Upper lobe of right lung (tissue), 1 donor: ENCODE measurements around the gene ISL2. TPM values are rescaled to one million over a fixed set of nuclear protein-coding genes. Genes with fewer than 3 reads are reported as not detected.

Experiments used
- ATAC-seq: fragments of 200-7000 bp; cut with Tn5 transposase; one replicate; pipeline ENCODE4 v1.9.1; 2020; ENCODE audit warnings: mild to moderate bottlenecking, moderate library complexity
- DNase-seq: peaks from one replicate; pipeline ENCODE4 v3.0.0-alpha.2; 2020
- H3K27ac ChIP-seq: fragments of 200-600 bp; one replicate; pipeline ENCODE4 v1.8.0; 2022
- H3K27me3 ChIP-seq: fragments of 200-600 bp; one replicate; pipeline ENCODE4 v1.8.0; 2022; ENCODE audit warnings: mild to moderate bottlenecking
- H3K36me3 ChIP-seq: fragments of 200-600 bp; one replicate; pipeline ENCODE4 v1.8.0; 2022
- H3K4me1 ChIP-seq: fragments of 200-600 bp; one replicate; pipeline ENCODE4 v1.8.0; 2022
- H3K4me3 ChIP-seq: fragments of 200-600 bp; one replicate; pipeline ENCODE4 v1.8.0; 2022; ENCODE audit warnings: mild to moderate bottlenecking
- H3K9me3 ChIP-seq: fragments of 200-600 bp; one replicate; pipeline ENCODE4 v1.8.0; 2022
- CTCF ChIP-seq: fragments of 200-600 bp; IDR thresholded peaks from one replicate; pipeline ENCODE4 v1.8.0; 2022; ENCODE audit warnings: antibody characterized with exemption
- intact Hi-C: fragments of 100-400 bp; cut with DNase I; formaldehyde crosslinking; loops from one replicate; pipeline ENCODE4 v1.11.0; 2022
- total RNA-seq: library from RNA; stranded (reverse); fragmentation: NEBNext Ultra II Directional; extraction: Animal tissue kit (Norgen Biotek cat#: 25700); gene quantifications from one replicate; pipeline ENCODE4 v1.2.1, GENCODE V29; 2021
- donor health status: DM: no; HTN: yes; CAD: no; lungs with severe emphysema.

Gene ISL2
- total RNA-seq, 1 donor from 2014 or later = not detected

- no peaks in the 10 kb centered on the region for H3K36me3 ChIP-seq
- H3K4me1 ChIP-seq = peaks cover 22% of the 10 kb centered on the region
- intact Hi-C loops = no loop called here
- no peak overlapping the region for H3K27ac ChIP-seq
- ATAC-seq (no peak), DNase-seq (no peak)
- no peak overlapping the region for H3K4me3 ChIP-seq
- peaks cover 79% of the 10 kb centered on the region for H3K27me3 ChIP-seq
- H3K9me3 ChIP-seq = no peaks in the 10 kb centered on the region
- no peak for TF ChIP-seq CTCF
Observed at GRCh38 chr15:76335307-76336253, 993 bp upstream of the ISL2 start.

GRCh38 chr15:76337059-76337695 is 604 bp downstream of the ISL2 start:
- intact Hi-C loops = no loop called here
- no peak for ATAC-seq
- Histone ChIP-seq H3K27ac (no peak overlapping the region), H3K4me1 (peaks cover 38% of the 10 kb centered on the region), H3K36me3 (no peaks in the 10 kb centered on the region), H3K27me3 (peaks cover 95% of the 10 kb centered on the region), H3K9me3 (no peaks in the 10 kb centered on the region), H3K4me3 (peak overlapping the region; percentile 24)
- no peak for TF ChIP-seq CTCF
- DNase-seq = no peak

- no peak for TF ChIP-seq CTCF
- DNase-seq (no peak), ATAC-seq (no peak)
- no peak overlapping the region for H3K4me3 ChIP-seq
- no peak overlapping the region for H3K27ac ChIP-seq
- peaks cover 100% of the 10 kb centered on the region for H3K27me3 ChIP-seq
- intact Hi-C loops = no loop called here
- no peaks in the 10 kb centered on the region for H3K9me3 ChIP-seq
- no peaks in the 10 kb centered on the region for H3K36me3 ChIP-seq
- H3K4me1 ChIP-seq = peaks cover 43% of the 10 kb centered on the region
Observed at GRCh38 chr15:76337696-76338485, 1.3 kb downstream of the ISL2 start.

GRCh38 chr15:76338486-76339304 is 2.1 kb downstream of the ISL2 start:
- Histone ChIP-seq H3K27ac (no peak overlapping the region), H3K9me3 (no peaks in the 10 kb centered on the region), H3K36me3 (no peaks in the 10 kb centered on the region), H3K4me3 (no peak overlapping the region), H3K27me3 (peaks cover 100% of the 10 kb centered on the region), H3K4me1 (peaks cover 44% of the 10 kb centered on the region)
- DNase-seq = no peak
- ATAC-seq = peak; percentile 44
- intact Hi-C loops = no loop called here
- TF ChIP-seq CTCF = no peak
